PC-3 (cell line): ENCODE data around the gene SCARB1. TPM values are rescaled to one million over a fixed set of nuclear protein-coding genes. Genes with fewer than 3 reads are reported as not detected.

ENCODE experiments used
- ATAC-seq: fragments of 200-7000 bp; cut with Tn5 transposase; 2 replicates; pipeline ENCODE4 v1.9.1; 2020; ENCODE audit warnings: mild to moderate bottlenecking, moderate library complexity
- BruUV-seq: library from RNA; stranded (reverse); fragments of 400-500 nt; replicated peaks from 2 replicates; lab custom pipeline; 2021; lab: Mats Ljungman, UMichigan
- CTCF ChIA-PET: fragments of 300-600 bp; sonication (Branson Sonifier 250); formaldehyde crosslinking; loops from one replicate; lab custom pipeline; 2022; ENCODE audit warnings: antibody characterized with exemption; lab: Charles Lee
- POLR2A ChIA-PET: fragments of 300-600 bp; sonication (Branson Sonifier 250); formaldehyde crosslinking; loops from one replicate; lab custom pipeline; 2022; ENCODE audit warnings: antibody characterized with exemption; ENCODE audit not compliant: unreplicated experiment; lab: Charles Lee
- DNase-seq: peaks from one replicate; pipeline ENCODE4 v3.0.0-alpha.2; 2015
- H2AFZ ChIP-seq: fragments of 300-600 bp; sonication (generic); 2 replicates; pipeline ENCODE4 v1.6.0; 2016; ENCODE audit warnings: antibody characterized with exemption, low read length
- H3F3A ChIP-seq: fragments of 300-600 bp; sonication (generic); one replicate; pipeline ENCODE4 v1.6.0; 2017; ENCODE audit warnings: antibody characterized with exemption, low read length, control low read depth, mild to moderate bottlenecking; ENCODE audit not compliant: unreplicated experiment
- H3K27ac ChIP-seq: fragments of 300-600 bp; sonication (generic); 2 replicates; pipeline ENCODE4 v1.5.1; 2016; ENCODE audit warnings: mild to moderate bottlenecking, low read length
- H3K27me3 ChIP-seq: fragments of 300-600 bp; sonication (generic); 2 replicates; pipeline ENCODE4 v1.6.1; 2016; ENCODE audit warnings: low read length, mixed read lengths
- H3K36me3 ChIP-seq: fragments of 300-600 bp; sonication (generic); 2 replicates; pipeline ENCODE4 v1.6.1; 2016; ENCODE audit warnings: low read depth, mixed run types, low read length, mixed read lengths
- H3K4me1 ChIP-seq: fragments of 300-600 bp; sonication (generic); 2 replicates; pipeline ENCODE4 v1.5.1; 2016; ENCODE audit warnings: low read length; ENCODE audit not compliant: insufficient read depth
- H3K4me2 ChIP-seq: fragments of 300-600 bp; sonication (generic); 2 replicates; pipeline ENCODE4 v1.6.0; 2016; ENCODE audit warnings: low read length
- H3K4me3 ChIP-seq: fragments of 300-600 bp; sonication (generic); 2 replicates; pipeline ENCODE4 v1.5.1; 2016; ENCODE audit warnings: mild to moderate bottlenecking, low read length, mixed read lengths
- H3K79me2 ChIP-seq: fragments of 300-600 bp; sonication (generic); 2 replicates; pipeline ENCODE4 v1.6.1; 2017; ENCODE audit warnings: low read length, mixed read lengths
- H3K9ac ChIP-seq: fragments of 300-600 bp; sonication (generic); 2 replicates; pipeline ENCODE4 v1.6.0; 2016; ENCODE audit warnings: mild to moderate bottlenecking, low read length
- H3K9me2 ChIP-seq: fragments of 300-600 bp; sonication (generic); replicated peaks from 2 replicates; pipeline ENCODE4 v1.6.1; 2016; ENCODE audit warnings: mixed run types, low read length, mixed read lengths
- H3K9me3 ChIP-seq: fragments of 300-600 bp; sonication (generic); 2 replicates; pipeline ENCODE4 v1.6.1; 2016; ENCODE audit warnings: low read length, mixed read lengths
- H4K20me1 ChIP-seq: fragments of 300-600 bp; sonication (generic); 2 replicates; pipeline ENCODE4 v1.6.1; 2016; ENCODE audit warnings: low read length, mixed read lengths
- EZH2 ChIP-seq: fragments of 300-600 bp; sonication (generic); IDR thresholded peaks from one replicate; pipeline ENCODE4 v1.6.1; 2017; ENCODE audit warnings: antibody characterized with exemption, mild to moderate bottlenecking, low read length; ENCODE audit not compliant: unreplicated experiment
- EZH2phosphoT487 ChIP-seq: fragments of 300-600 bp; sonication (generic); IDR thresholded peaks from 2 replicates; pipeline ENCODE4 v1.6.1; 2018; ENCODE audit warnings: mild to moderate bottlenecking, antibody characterized with exemption, low read length, borderline replicate concordance
- intact Hi-C: fragments of 100-400 bp; cut with micrococcal nuclease; formaldehyde crosslinking; loops from 2 replicates; pipeline ENCODE4 v1.9.0; 2023
- total RNA-seq: library from RNA; depleted of rRNA; stranded (reverse); fragments of >200 nt; gene quantifications from 2 replicates; pipeline ENCODE4 v1.2.3, GENCODE V29; 2014
- TF ChIP-seq, protein P1 (sequence below): fragments of 300-600 bp; sonication (generic); conservative IDR thresholded peaks from 2 replicates; pipeline ENCODE4 v1.5.1; 2017; ENCODE audit warnings: antibody characterized with exemption, low read depth, mild to moderate bottlenecking, low read length

Gene SCARB1
- total RNA-seq, 1 experiment from 2014 or later, result 79.1 TPM

- ChIA-PET CTCF (interaction anchor here (0.5 to 1.1 kb wide), 3 partner anchors 16 to 227 kb away, joined by 3 to 4 read pairs (median 3); no protein-coding TSS in a partner anchor), POLR2A (interaction anchor here (0.6 kb wide), 1 partner anchor 292 kb away, joined by 6 read pairs; no protein-coding TSS in a partner anchor)
- no peaks in the 10 kb centered on the region for H3K9me3 ChIP-seq
- ATAC-seq (peak; percentile 81), DNase-seq (peak; percentile 94)
- H4K20me1 ChIP-seq, result no peaks in the 10 kb centered on the region
- peak overlapping the region; percentile 66 for H2AFZ ChIP-seq
- H3K9ac ChIP-seq, result peak overlapping the region; percentile 36
- H3F3A ChIP-seq, result no peaks in the 10 kb centered on the region
- H3K9me2 ChIP-seq, result no peaks in the 10 kb centered on the region
- H3K27me3 ChIP-seq, result no peaks in the 10 kb centered on the region
- H3K79me2 ChIP-seq, result no peaks in the 10 kb centered on the region
- TF ChIP-seq EZH2 (no peak), EZH2phosphoT487 (no peak)
- TF ChIP-seq, protein P1, sequence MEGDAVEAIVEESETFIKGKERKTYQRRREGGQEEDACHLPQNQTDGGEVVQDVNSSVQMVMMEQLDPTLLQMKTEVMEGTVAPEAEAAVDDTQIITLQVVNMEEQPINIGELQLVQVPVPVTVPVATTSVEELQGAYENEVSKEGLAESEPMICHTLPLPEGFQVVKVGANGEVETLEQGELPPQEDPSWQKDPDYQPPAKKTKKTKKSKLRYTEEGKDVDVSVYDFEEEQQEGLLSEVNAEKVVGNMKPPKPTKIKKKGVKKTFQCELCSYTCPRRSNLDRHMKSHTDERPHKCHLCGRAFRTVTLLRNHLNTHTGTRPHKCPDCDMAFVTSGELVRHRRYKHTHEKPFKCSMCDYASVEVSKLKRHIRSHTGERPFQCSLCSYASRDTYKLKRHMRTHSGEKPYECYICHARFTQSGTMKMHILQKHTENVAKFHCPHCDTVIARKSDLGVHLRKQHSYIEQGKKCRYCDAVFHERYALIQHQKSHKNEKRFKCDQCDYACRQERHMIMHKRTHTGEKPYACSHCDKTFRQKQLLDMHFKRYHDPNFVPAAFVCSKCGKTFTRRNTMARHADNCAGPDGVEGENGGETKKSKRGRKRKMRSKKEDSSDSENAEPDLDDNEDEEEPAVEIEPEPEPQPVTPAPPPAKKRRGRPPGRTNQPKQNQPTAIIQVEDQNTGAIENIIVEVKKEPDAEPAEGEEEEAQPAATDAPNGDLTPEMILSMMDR, result no peak
- H3K27ac ChIP-seq, result peak overlapping the region; percentile 79
- H3K36me3 ChIP-seq, result no peaks in the 10 kb centered on the region
- BruUV-seq, result TSS peak; percentile 81
- peak overlapping the region; percentile 74 for H3K4me2 ChIP-seq
- H3K4me1 ChIP-seq, result peaks cover 36% of the 10 kb centered on the region
- intact Hi-C loops, result loop anchor here (2.0 to 10.0 kb wide), 4 partner anchors 19 to 361 kb away; partner anchors contain the start of gene NCOR2
- peak overlapping the region; percentile 35; the same call in 1 of the 2 replicates for H3K4me3 ChIP-seq
Measured at GRCh38 chr12:124745891-124746570, 117.6 kb downstream of the SCARB1 start.

DNA sequence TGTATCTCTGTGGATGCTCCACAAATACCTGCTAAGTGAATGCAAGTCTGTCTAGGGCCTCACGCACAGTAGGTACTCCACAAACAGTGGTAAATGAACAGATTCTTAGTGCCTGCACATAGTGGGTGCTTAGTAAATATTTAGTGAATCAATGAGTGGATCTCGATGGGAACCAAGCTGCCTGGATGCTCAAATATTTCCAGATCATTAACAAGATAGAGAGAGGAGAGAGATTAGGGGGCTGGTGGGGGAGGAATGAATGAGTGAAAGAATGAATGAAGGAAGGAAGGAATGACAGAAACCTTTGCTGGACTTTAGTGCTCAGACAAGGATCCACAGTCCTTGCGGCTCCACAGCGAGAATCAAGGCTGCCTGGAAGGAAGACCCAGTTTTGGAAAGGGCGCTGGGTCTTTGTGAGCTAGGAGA is 118.2 kb downstream of the SCARB1 start:
- H3K27me3 ChIP-seq, result no peaks in the 10 kb centered on the region
- H3K4me1 ChIP-seq, result peaks cover 40% of the 10 kb centered on the region
- H3K9me2 ChIP-seq, result no peaks in the 10 kb centered on the region
- BruUV-seq, result no TSS peak
- no peaks in the 10 kb centered on the region for H3K79me2 ChIP-seq
- H3K36me3 ChIP-seq, result no peaks in the 10 kb centered on the region
- peak overlapping the region; percentile 74 for H3K4me2 ChIP-seq
- peak overlapping the region; percentile 79 for H3K27ac ChIP-seq
- POLR2A ChIA-PET, result interaction anchor here (0.6 kb wide), 1 partner anchor 292 kb away, joined by 6 read pairs; no protein-coding TSS in a partner anchor
- H3K9ac ChIP-seq, result peak overlapping the region; percentile 8; the same call in 1 of the 2 replicates
- peak overlapping the region; percentile 35; the same call in 1 of the 2 replicates for H3K4me3 ChIP-seq
- H3K9me3 ChIP-seq, result no peaks in the 10 kb centered on the region
- no peaks in the 10 kb centered on the region for H4K20me1 ChIP-seq
- no peak for TF ChIP-seq EZH2phosphoT487
- TF ChIP-seq, protein P1, result no peak
- TF ChIP-seq EZH2, result no peak
- intact Hi-C loops, result loop anchor here (5.0 to 10.0 kb wide), 3 partner anchors 178 to 361 kb away; partner anchors contain the start of gene NCOR2
- no peak for DNase-seq
- ATAC-seq, result no peak
- H3F3A ChIP-seq, result peaks cover 1% of the 10 kb centered on the region
- peak overlapping the region; percentile 66 for H2AFZ ChIP-seq
- CTCF ChIA-PET, result no interaction called here
